HPDE6-E6E7 (cell line): ENCODE results near the gene PGGHG.
"Not testable (repeated sequence)": the region's sequence is repeated elsewhere in the genome, so short reads cannot be mapped to it uniquely, and the experiment has no call there.

Experiments
- DNase-seq: peaks from one replicate; pipeline ENCODE4 v3.0.0; 2011; ENCODE audit warnings: missing footprints; ENCODE audit errors: extremely low spot score

The PGGHG gene

DNA sequence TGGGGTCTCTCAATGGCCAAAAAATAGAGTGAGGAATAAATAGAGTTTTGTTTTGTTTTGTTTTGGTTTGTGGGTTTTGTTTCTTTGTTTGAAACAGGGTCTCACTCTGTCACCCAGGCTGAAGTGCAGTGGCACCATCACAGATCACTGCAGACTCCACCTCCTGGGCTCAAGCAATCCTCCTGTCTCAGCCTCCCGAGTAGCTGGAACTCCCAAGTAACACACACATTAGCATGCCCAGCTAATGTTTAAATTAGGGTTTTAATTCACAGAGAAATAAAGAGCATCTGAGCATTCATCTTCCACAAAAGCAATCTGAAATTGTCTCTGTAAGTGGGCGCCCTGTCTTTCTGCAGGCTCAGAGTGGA lies 40.9 kb downstream of the PGGHG start:
- no peak for DNase-seq

DNA sequence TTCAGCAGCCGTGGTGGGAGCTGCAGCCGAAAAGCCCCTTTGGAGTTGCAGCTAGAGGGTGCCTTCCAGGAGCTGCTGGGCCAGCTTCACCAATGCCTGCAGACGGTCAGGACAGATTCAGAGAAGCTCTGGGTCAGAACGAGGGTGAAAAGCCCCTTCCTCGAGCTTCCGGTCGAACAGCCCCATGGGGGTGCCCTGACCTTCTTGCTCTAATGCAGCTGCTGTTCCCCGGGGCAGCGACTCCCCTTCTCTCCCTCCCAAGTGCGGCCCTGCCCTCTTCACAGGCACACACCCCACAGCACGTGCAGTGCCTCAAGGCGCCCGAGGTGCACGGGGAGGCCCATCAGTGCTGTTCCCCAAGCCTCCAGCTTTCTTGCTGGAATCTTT lies 41.4 kb downstream of the PGGHG start:
- no peak for DNase-seq

DNA sequence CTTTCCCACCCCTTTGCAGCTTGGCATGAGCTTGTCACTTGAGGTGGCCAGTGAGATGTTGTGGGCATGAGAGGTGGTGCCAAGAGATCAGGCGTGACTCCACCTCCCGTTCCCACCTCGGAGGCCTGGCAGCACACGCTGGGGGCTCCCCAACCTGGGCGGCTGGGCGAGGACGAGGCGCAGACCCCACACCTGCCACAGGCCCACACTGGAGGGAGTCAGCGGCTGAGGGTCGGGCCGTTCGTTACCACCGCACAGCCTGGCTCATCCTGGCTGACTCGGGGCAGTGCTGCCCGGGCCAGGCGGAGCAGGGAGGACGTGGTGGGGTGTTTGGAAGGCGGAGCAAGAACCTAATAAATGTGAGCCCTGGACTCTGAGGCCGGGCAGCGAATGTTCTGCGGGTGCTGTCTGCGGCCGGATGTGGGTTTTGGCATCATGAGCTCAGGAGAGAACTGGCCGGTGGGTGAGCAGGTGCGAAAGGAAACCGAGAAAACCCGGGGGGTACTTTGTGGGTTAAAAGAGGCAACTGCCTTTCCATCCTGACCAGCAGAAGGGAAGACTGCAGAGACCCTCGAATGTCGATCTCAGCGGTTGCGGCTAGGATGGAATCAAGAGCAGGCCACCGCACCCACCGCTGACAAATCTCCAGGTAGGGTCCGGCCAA lies 41.9 kb downstream of the PGGHG start:
- DNase-seq = no peak

DNA sequence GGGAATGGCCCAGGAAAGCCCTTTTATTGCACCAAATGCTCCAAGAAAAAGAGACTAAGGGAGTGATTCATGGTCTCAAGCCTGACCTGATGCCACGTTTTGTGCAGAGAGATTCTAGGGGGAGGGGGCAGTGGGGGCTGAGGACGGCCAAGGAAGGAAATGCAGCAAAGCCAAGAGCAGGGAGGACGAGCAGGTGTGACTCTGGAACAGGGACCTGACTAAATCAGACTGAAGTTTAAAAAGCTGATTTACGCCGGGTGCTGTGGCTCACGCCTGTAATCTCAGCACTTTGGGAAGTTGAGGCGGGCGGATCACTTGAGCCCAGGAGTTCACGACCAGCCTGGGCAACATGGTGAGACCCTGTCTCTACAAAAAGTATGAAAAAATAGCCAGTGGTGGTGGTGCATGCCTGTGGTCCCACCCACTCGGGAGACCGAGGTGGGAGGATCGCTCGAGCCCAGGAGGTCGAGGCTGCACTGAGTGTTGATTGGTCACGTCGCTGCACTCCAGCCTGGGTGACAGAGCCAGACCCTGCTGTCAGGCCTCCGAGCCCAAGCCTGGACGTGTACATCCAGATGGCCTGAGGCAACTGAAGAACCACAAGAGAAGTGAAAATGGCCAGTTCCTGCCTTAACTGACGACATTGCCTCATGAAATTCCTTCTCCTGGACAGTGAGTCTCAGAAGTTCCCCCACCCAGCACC lies 42.6 kb downstream of the PGGHG start:
- DNase-seq = no peak

DNA sequence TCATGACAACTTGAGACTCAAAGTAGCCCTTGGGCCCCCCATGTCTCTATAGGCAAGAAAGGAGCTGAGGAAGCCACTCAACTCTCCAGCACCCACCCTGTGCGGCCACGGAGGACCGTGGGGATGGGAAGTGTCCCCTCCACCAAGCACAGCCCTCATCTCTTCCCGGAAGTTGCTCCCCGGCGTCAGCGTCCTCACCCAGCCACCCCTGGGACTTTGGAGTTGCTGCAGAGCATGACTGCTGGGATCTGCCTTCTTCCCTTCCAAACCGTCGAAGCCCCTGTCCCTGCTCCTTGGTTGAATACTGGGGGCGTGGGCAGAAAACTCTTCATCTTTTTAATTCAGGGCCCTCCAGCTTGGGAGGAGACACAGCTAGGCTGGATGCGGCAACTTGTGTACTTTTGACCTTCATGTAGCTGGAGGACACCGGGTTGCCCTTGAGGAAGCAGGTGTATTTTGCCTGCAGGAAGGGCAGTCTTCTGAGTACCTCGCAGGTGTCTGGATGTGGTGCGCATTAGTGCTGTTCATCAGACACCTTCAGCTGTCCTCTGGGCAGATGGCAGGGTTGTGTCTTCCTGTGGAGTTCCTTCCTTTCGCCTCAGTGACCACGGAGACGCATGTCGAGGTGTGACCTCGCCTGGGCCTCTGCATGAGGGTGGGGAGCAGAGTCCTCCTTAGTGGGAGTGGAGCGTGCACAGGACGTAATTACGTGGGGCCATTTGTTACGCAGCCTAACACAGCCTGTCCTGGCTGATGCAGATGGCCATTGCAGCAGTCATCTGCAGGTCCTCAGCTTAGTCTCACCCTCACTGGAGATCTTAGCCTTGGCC lies 43.9 kb downstream of the PGGHG start:
- DNase-seq = no peak

DNA sequence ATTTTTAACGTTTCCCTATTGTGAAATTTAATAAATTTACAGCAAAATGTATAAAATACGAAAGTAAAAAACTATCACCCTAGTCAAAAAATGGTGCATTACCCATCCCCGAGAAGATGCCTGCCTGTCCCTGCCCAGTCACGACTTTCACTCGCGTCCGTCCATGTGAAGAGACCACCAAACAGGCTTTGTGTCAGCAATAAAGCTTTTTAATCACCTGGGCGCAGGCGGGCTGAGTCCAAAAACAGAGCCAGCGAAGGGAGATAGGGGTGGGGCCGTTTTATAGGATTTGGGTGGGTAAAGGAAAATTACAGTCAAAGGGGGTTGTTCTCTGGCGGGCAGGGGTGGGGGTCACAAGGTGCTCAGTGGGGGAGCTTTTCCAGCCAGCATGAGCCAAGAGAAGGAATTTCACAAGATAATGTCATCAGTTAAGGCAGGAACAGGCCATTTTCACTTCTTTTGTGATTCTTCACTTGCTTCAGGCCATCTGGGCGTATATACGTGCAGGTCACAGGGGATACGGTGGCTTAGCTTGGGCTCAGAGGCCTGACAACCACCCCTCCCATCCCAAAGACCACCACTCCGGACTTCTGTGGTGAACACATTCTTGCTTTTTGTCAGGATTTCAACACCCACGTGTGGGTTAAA lies 44.8 kb downstream of the PGGHG start:
- not testable (repeated sequence) for DNase-seq

DNA sequence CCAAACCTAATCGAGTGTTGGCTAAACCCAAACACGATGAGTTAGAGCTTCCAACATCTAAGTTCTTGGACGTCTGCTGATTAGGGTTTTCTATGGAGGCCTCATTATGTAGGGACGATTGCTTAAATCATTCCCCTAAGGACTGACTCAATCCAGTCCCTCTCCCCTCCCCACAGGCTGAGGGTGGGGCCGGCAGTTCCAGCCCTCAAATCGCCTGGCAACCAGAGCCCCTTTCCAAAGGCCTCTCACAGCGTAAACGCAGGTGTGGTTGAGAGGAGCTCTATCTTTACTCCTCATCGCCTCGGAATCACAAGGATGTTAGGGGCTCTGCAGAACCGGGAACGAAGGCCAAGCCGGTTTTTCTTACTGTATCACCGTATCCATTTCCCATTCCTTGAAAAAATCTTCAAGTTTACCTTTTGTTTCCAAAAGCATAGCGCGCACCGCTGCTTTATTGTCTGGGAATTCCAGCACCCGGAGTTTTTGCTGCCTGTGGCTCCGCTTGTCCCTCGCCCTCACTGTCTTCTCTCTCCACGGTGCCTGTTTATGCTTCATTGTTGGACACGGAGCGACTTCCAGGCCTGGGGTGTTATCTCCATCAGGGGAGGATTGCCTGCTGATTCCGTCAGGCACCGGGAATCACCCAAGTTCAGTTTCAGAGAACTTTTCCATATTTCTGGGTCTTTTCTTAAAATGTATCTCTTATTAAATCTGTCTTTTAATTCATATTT lies 45.5 kb downstream of the PGGHG start:
- no peak for DNase-seq

DNA sequence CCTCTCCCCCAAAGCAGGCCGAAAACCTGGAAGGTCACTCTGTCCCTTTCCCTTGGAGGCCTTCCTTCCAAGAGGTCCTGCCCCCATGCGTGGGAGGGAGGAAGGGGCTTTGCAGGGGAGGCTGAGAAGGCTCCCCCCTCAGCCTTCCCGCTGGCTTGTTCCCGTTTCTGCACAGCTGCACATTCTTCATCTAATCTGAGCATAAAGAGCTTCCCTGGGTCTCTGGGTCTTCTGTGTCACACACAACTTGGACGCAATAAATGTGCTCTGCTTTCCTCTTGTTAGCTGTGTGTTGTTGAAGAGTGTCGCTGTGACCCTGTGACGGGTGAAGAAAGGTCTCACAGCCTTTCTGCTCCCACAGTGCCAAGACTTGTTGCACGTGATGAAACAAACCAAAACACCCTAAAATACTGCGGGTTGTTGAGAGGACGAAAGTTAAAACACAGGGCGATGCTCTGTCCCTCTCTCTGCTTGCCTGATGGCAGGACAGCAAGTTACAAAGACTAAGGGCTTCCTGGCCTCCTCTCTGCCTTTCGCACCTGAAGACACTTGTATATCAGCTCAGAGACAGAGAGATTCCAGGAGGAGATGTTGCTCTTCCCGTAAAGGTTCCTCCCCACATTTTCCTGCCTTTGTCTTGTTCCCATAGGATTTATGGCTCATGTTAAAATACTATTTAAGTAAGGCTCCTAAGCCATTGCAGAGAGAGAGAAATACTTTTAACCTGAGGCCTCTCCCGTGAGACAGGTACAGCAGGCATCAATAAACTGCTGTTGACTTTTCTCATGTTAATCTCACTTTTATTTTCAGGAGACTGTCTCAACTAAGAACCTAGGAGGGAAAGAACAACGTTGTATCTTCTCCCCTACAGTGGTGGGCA lies 47.1 kb downstream of the PGGHG start:
- DNase-seq = no peak

DNA sequence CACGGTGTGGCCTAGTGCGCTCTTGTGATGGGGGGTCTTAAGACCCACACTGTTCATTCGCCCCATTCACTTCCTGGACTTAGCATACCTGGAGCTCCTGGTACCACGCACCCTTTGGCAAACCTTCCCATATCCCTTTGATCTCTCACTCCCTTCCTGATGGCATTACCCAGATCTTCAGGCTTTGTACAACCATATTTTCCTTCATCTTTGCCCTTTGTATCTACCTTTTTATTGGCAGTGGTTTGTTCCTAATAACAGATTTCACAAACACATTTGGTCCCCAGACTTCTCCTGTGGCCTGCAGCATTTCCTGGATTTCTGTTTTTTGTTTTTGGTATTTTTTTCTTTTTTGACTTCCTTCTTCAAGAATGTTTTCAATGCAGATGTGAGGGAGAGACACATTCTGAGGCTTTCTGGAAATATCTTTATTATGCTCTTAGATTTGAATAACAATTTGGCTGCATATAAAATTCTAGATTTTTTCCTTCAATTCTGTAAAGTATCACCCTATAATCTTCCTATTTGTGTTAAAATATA lies 47.8 kb downstream of the PGGHG start:
- no peak for DNase-seq

DNA sequence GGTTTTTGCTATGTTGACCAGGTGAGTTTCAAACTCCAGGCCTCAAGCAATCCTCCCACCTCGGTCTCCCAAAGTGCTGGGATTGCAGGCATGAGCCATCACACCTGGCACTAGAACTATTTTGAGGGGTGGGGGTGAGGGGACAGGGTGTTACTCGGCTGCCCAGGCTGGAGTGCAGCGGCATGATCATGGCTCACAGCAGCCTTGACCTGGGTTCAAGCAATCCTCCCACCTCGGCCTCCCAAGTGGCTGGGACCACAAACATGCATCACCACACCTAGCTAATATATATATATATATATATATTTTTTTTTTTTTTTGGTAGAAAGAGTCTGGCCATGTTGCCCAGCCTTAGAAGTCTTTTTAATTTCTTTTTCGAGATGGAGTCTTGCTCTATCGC lies 48.8 kb downstream of the PGGHG start:
- no peak for DNase-seq

DNA sequence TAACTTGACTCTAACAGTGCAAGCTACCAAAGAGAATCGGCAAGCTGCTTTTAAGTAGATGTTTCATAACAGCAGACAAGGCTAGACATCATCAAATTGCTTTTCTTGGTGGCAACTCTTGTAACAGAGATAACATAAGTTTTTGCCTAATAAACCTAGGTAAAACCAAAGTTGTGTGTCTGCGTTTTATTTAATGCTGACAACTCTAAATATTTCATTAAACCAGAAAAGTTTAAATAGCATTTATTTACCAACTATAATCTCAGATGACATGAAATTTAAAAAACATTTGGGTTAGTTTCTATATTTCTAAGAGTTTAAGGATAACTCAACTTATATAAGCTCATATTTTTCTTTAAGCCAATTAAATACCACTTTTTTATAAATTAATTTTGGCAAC lies 51.0 kb downstream of the PGGHG start:
- no peak for DNase-seq

DNA sequence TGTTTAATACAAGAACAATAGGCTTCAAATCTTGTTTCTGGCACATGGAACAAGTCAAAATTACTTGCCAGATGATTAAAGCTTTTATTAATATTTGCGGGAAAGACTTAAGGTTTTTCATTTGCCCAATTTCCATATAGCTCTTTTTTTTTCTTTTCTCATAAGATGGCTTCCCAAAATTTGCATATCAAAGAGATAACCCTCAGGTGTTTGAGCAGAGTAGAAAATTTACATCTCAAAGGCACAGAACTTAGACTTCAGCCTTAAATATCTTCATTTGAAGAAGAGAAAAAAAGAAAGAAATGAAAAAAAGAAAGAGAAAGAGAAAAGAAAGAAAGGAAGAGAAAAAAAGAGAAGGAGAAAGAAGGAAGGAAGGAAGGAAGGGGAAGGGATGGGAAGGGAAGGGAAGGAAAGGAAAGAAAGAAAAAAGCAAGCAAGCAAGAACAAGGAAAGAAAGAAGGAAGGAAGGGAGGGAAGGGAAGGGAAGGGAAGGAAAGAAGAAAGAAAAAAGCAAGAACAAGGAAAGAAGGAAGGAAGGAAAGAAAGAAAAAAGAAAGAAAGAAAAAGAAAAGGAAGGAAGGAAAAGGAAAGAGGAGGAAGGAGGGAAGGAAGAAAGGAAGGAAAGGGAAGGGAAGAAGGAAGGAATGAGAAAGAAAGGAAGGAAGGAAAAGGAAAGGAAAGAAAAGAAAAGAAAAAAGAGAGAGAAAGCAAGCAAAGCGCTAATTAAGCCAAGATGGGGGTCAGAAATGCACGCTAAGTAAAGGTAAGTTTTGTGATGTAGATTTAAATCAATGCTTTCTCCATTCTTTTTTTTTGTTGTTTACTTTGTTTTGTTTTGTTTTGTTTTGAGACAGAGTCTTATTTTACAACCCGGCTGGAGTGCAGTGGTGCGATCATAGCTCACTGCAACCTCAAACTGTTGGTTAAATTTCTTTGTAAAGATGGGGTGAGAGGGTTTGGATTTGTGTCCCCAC lies 51.9 kb downstream of the PGGHG start:
- DNase-seq = no peak

DNA sequence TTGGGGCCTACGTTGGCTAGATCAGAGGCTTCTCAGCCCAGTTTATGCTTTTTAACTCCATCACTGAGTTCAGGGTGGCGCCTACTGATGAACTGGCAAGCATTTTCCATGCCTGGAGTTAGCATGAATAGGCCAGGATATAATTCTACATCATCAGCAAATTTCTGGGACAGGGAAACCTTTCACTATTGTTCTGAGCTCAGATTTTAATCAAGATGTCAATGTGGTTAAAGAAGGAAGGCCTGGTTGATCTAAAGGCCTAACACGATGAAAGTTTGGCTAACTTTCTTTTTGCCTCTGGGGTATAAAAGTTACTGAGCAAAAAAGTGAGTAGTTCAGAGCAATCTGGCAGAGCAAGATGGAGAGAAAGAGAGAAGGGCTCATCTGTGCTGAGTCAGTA lies 53.4 kb downstream of the PGGHG start:
- no peak for DNase-seq

DNA sequence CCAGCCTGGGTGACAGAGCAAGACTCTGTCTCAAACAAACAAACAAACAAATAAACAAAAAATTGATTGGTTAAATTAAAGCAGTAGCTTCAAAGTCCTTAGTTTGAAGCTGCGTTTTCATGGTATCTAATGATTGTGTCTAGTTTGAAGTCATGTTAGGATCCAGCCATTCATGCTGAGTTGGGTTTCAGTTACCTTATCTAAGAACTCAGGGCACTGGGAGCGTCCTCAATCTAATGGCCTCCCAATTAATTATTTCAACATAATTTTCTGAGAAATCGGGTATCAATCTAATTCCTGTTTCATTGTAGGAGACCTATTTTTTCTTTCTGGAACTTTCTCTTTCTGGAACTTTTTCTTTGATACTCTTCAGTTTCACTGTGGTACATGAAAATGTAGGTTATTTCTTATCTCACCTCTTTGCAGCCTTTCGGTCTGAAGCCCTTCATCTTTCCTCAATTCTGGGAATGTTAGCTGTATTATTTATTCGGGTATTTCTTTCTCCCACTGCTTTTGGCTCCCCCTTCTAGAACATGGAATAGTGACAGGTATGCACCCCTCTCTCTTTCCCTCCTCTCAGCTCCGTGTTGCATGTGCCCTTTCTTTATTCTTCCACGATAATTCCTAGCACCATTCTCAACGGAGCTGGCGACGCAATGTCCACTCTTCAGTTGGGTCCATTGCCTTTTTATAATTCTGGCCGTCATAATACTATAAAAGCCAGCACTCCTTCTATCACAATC lies 56.1 kb downstream of the PGGHG start:
- no peak for DNase-seq
